C1 segment of cervical spinal cord (tissue), 14 donors: ENCODE data around the gene GRIN3A.

Experiments
- DNase-seq, 14 donors: peaks; one replicate each; lab custom pipeline; 2025; lab: John Stamatoyannopoulos, UW

GRIN3A gene

DNA sequence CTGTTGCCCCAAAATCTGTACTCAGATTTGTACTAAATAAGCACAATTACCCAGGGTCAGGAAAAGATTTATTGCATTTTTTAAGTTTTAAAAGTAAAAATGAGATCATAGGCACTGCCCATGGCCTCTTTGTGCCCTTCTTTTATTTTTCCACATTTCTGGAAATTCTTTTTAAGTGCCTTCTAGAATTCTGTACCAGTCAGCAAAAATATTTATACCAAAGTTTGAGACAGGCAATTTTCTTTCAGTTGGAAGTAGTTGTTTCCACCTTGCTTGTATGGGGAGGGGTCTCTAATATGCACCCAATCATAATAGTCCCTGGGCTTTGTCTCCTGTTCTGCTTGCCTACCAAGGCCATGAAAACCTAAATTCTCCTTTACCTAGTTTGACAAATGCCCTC, 210.4 kb downstream of the GRIN3A start:
- no peak for DNase-seq

GRCh38 chr9:101527066-101527465, 211.4 kb downstream of the GRIN3A start:
- no peak for DNase-seq

DNA sequence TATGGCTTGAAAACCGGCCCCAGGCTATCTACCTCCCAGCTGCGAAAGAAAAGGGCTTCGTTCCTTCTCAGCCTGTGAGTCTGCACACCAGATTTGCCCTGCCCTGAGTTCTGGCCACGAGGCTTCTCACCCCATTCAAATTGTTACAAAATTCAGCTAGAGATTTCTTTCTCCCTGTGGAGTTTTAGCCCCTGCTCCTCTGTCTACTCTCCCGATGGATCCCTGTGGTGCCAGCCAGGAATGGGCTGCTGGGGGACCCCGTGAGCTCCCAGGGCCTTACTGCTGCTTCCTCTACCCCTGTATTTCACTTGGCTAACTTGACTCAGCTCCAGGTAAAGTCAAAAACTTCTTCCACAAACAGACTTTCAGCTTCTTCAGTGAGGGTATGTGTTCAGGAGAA, 214.1 kb downstream of the GRIN3A start:
- DNase-seq: no peak
